Nephron (organoid): Measurements from ENCODE around the gene ZNF500.

ENCODE experiments used
- H3K27ac Mint-ChIP-seq, 3 experiments: 2 replicates each; pipeline ENCODE4 v1.8.0; 2020; ENCODE audit warnings: mixed read lengths in 3 of 3, mild to moderate bottlenecking in 2 of 3, moderate library complexity in 1 of 3
- H3K27me3 Mint-ChIP-seq: 2 replicates; pipeline ENCODE4 v1.8.0; 2021; ENCODE audit warnings: low read depth, mild to moderate bottlenecking, moderate library complexity, mixed read lengths
- H3K36me3 Mint-ChIP-seq: 2 replicates; pipeline ENCODE4 v1.8.0; 2020; ENCODE audit warnings: low read depth, mixed read lengths
- H3K4me1 Mint-ChIP-seq: 2 replicates; pipeline ENCODE4 v1.8.0; 2020; ENCODE audit warnings: mixed read lengths
- H3K4me3 Mint-ChIP-seq, 3 experiments: 2 replicates each; pipeline ENCODE4 v1.8.0; 2020; ENCODE audit warnings: mild to moderate bottlenecking in 3 of 3, mixed read lengths in 3 of 3, moderate library complexity in 2 of 3
- H3K9me3 Mint-ChIP-seq: 2 replicates; pipeline ENCODE4 v1.8.0; 2020; ENCODE audit warnings: mixed read lengths
- TF ChIP-seq, protein P1 (sequence below), 3 experiments: fragments of 200-600 bp; sonication (generic); IDR thresholded peaks; one replicate each; pipeline ENCODE4 v1.5.0; 2021; ENCODE audit warnings: antibody characterized with exemption in 3 of 3; ENCODE audit not compliant: unreplicated experiment in 3 of 3

ZNF500 gene

DNA sequence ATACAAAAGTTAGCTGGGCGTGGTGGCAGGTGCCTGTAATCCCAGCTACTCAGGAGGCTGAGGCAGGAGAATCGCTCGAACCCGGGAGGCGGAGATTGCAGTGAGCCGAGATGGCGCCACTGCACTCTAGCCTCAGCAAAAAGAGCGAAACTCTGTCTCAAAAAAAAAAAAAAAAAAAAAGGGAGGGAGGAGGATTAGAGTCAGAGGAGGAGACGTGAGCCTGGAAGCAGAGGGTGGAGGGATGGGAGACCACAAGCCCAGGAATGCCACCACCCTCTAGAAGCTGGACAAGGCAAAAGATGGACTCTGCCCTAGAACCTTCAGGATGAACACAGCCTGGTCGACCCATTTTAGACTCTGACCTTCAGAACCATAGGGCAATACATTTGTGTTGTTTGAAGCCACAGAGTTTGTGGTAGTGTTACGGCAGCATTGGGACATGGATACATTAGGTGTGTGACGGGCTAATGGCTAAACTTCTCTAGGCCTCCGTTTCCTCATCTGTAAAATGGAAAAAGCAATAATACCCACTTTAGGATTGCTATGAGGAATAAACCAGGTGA, 26.1 kb upstream of the ZNF500 start:
- Mint-ChIP-seq H3K36me3 (peaks cover 4% of the 10 kb centered on the region), H3K27ac (no peak overlapping the region), H3K27me3 (no peaks in the 10 kb centered on the region), H3K4me1 (no peaks in the 10 kb centered on the region), H3K9me3 (no peaks in the 10 kb centered on the region), H3K4me3 (no peak overlapping the region)
- TF ChIP-seq, protein P1, sequence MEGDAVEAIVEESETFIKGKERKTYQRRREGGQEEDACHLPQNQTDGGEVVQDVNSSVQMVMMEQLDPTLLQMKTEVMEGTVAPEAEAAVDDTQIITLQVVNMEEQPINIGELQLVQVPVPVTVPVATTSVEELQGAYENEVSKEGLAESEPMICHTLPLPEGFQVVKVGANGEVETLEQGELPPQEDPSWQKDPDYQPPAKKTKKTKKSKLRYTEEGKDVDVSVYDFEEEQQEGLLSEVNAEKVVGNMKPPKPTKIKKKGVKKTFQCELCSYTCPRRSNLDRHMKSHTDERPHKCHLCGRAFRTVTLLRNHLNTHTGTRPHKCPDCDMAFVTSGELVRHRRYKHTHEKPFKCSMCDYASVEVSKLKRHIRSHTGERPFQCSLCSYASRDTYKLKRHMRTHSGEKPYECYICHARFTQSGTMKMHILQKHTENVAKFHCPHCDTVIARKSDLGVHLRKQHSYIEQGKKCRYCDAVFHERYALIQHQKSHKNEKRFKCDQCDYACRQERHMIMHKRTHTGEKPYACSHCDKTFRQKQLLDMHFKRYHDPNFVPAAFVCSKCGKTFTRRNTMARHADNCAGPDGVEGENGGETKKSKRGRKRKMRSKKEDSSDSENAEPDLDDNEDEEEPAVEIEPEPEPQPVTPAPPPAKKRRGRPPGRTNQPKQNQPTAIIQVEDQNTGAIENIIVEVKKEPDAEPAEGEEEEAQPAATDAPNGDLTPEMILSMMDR (IDR thresholded peaks at IDR 0.05; ENCODE audit: unreplicated experiment in 3 of 3) = no peak

DNA sequence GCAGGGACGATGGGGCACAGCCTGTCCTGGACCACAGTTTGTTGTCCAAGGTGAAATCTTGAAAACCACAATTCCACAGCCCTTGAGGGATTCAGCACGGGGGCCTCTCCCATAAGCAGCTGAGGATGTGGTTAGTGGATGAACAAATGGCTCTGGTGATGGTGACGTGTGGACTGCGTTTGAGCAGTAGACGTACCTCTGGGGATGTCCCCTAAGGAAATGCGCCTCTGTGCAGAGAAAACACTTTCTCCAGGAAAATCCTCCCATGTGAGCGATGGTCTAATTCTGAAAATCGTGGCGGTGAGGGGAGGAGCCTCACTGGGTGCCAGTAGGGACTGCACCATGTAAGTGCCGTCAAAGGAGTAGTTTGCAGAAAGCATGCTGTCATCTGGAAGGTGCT, 23.9 kb upstream of the ZNF500 start:
- Mint-ChIP-seq H3K27me3 (no peaks in the 10 kb centered on the region), H3K36me3 (no peaks in the 10 kb centered on the region), H3K27ac (no peak overlapping the region), H3K4me3 (no peak overlapping the region), H3K9me3 (no peaks in the 10 kb centered on the region), H3K4me1 (no peaks in the 10 kb centered on the region)
- TF ChIP-seq, protein P1 (IDR thresholded peaks at IDR 0.05; ENCODE audit: unreplicated experiment in 3 of 3) = no peak

DNA sequence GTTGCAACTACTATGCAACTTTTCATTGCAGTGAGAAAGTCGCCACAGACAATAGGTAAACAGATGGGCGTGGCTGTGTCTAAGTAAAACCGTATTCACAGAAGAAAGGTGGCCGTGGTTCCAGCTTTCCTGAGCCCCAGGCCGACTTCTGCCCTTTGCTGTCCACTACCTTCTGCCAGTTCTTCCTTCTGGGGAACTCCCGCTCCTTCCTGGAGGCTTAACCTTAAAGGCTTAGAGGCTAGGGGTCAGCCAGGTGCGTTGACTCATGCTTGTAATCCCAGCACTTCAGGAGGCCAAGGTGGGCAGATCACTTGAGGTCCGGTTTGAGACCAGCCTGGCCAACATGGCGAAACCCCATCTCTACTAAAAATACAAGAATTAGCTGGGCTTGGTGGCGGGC, 23.3 kb upstream of the ZNF500 start:
- Mint-ChIP-seq H3K4me1 (no peaks in the 10 kb centered on the region), H3K36me3 (no peaks in the 10 kb centered on the region), H3K4me3 (no peak overlapping the region), H3K27me3 (no peaks in the 10 kb centered on the region), H3K9me3 (no peaks in the 10 kb centered on the region), H3K27ac (no peak overlapping the region)
- TF ChIP-seq, protein P1 (IDR thresholded peaks at IDR 0.05; ENCODE audit: unreplicated experiment in 3 of 3) = no peak

DNA sequence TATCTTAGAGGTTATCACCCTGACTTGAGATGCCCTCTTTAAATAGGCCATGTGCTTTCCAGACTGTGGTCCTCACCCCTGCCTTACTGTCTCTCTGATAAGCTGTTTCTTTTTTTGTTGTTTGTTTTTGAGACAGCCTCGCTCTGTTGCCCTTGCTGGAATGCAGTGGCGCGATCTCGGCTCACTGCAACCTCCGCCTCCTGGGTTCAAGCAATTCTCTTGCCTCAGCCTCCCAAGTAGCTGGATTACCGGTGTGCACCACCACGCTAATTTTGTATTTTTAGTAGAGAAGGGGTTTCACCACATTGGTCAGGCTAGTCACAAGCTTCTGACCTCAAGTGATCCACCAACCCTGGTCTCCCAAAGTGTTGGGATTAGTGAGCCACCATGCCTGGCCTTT, 21.9 kb upstream of the ZNF500 start:
- Mint-ChIP-seq H3K36me3 (no peaks in the 10 kb centered on the region), H3K27me3 (no peaks in the 10 kb centered on the region), H3K4me1 (no peaks in the 10 kb centered on the region), H3K27ac (peak overlapping the region in 1 of 3 experiments; percentile 6), H3K9me3 (no peaks in the 10 kb centered on the region), H3K4me3 (no peak overlapping the region)
- TF ChIP-seq, protein P1 (IDR thresholded peaks at IDR 0.05; ENCODE audit: unreplicated experiment in 3 of 3) = no peak

DNA sequence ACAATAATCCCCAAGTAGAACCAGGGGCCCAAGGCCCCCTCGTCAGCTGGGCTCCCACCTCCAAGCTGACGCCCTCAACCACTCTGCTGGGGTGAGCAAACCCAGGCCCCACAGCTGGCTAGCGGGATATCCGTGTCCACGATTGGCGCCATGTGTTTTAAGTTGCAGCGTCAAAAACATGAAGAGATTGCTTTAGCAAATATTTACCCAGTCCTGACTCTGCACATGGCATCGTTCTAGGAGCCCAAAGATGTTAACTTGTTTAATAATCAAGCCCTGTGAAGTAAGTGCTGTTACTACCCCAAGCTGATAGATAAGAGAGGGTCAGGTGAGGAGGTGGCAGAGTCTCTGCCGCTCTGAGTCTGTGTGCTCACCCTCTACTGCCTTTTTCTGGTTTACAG, 21.5 kb upstream of the ZNF500 start:
- no peaks in the 10 kb centered on the region for H3K4me1 Mint-ChIP-seq
- peak overlapping the region in 1 of 3 experiments; percentile 6 for H3K27ac Mint-ChIP-seq
- no peak overlapping the region for H3K4me3 Mint-ChIP-seq
- no peaks in the 10 kb centered on the region for H3K36me3 Mint-ChIP-seq
- TF ChIP-seq, protein P1 (IDR thresholded peaks at IDR 0.05; ENCODE audit: unreplicated experiment in 3 of 3) = no peak
- no peaks in the 10 kb centered on the region for H3K27me3 Mint-ChIP-seq
- no peaks in the 10 kb centered on the region for H3K9me3 Mint-ChIP-seq
